Effector memory CD4-positive, alpha-beta T cell (primary cell): ENCODE data around the gene NUDC.

Source experiments
- DNase-seq, 3 donors: peaks; one replicate each; pipeline ENCODE4 v3.0.0-alpha.2; 2020
- H3K27ac ChIP-seq: 2 replicates; pipeline ENCODE4 v1.7.0; 2013; ENCODE audit warnings: mild to moderate bottlenecking, low read length, moderate library complexity; ENCODE audit not compliant: insufficient read depth, poor library complexity, severe bottlenecking
- H3K27me3 ChIP-seq: replicated peaks from 2 replicates; pipeline ENCODE4 v1.7.0; 2013; ENCODE audit warnings: mild to moderate bottlenecking, low read length; ENCODE audit not compliant: insufficient read depth, control insufficient read depth, poor library complexity, severe bottlenecking
- H3K36me3 ChIP-seq: 2 replicates; pipeline ENCODE4 v1.7.0; 2013; ENCODE audit warnings: mild to moderate bottlenecking, low read length, moderate library complexity; ENCODE audit not compliant: control insufficient read depth, insufficient read depth
- H3K4me1 ChIP-seq: 2 replicates; pipeline ENCODE4 v1.7.0; 2013; ENCODE audit warnings: low read length, mild to moderate bottlenecking; ENCODE audit not compliant: control insufficient read depth, insufficient read depth, poor library complexity, severe bottlenecking
- H3K4me3 ChIP-seq: 2 replicates; pipeline ENCODE4 v1.7.0; 2013; ENCODE audit warnings: low read length, low read depth, mild to moderate bottlenecking; ENCODE audit not compliant: insufficient read depth, poor library complexity, severe bottlenecking
- H3K9me3 ChIP-seq: 2 replicates; pipeline ENCODE4 v1.7.0; 2013; ENCODE audit warnings: mild to moderate bottlenecking, low read length, moderate library complexity; ENCODE audit not compliant: control insufficient read depth

The NUDC gene

DNA sequence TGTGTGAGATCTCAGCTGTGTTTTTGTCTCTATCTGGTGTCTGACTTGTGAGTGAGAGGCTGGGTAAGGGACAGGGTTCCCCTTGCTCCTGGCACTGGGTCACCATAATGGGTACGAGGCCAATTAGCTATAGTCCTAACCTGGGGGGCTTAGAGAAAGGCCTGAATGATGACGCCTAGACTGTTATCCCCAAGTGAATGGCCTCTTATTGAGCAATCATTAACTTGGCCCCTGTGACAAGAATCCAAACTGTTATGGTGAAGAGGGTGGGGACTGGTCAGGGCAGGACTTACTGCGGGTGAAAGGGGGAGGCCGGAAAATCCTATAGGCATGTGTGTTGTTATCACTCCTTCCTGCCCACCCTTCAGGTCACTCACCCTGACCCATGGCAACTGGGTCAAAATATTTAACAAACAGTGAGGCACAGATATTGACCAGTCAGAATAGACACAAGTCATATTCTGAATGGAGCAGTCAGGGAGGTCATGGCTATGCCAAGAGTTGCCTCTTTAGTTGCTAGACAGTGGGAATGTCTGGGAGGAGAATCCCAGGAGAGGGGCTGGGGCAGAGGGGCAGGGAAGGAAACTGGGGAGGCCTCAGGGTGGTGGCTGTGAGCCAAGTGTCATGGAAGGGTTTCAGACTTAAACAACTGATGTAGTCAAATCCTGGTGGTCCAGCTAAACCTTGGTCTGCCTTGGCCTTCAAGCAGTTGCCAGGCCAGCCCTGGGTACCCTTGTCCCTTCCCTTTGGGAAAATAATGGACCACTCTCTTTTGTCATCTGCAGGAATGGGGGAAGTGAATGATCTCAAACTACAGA is 11.0 kb upstream of the NUDC start:
- H3K4me1 ChIP-seq: no peaks in the 10 kb centered on the region
- no peak for DNase-seq
- H3K36me3 ChIP-seq: no peaks in the 10 kb centered on the region
- H3K4me3 ChIP-seq: no peak overlapping the region
- no peaks in the 10 kb centered on the region for H3K9me3 ChIP-seq
- H3K27me3 ChIP-seq: no peaks in the 10 kb centered on the region
- H3K27ac ChIP-seq: no peak overlapping the region

- no peaks in the 10 kb centered on the region for H3K4me1 ChIP-seq
- no peak for DNase-seq
These were observed 10.0 kb upstream of the NUDC start for GRCh38 chr1:26911399-26912146.

GRCh38 chr1:26912147-26912490 is 9.4 kb upstream of the NUDC start:
- Histone ChIP-seq H3K4me1 (no peaks in the 10 kb centered on the region), H3K27ac (no peak overlapping the region), H3K4me3 (no peak overlapping the region), H3K27me3 (no peaks in the 10 kb centered on the region), H3K9me3 (no peaks in the 10 kb centered on the region), H3K36me3 (no peaks in the 10 kb centered on the region)
- no peak for DNase-seq

More at GRCh38 chr1:26911399-26912146, 10.0 kb upstream of the NUDC start:
- Histone ChIP-seq H3K4me3 (no peak overlapping the region), H3K27ac (no peak overlapping the region), H3K27me3 (no peaks in the 10 kb centered on the region), H3K9me3 (no peaks in the 10 kb centered on the region), H3K36me3 (no peaks in the 10 kb centered on the region)

DNA sequence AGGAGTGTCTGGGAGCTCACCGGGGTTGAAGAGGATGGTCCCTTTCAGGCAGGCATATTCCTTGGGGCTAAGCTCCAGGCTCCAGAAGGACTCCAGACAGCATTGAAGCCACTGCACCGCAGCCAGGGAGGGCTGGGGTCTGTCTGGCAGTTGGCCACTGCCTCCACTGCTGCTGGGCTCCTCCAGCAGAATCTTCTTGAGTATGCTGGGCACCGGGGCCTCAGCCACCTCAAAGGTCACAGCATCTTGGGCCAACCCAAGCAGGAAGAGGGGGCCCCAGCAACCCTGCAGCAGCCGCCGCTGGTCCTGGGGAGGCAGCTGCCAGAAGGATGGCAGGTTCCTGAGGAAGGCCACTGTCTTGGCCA is 8.2 kb upstream of the NUDC start:
- Histone ChIP-seq H3K9me3 (no peaks in the 10 kb centered on the region), H3K36me3 (no peaks in the 10 kb centered on the region), H3K4me1 (no peaks in the 10 kb centered on the region), H3K27ac (no peak overlapping the region), H3K27me3 (no peaks in the 10 kb centered on the region), H3K4me3 (no peak overlapping the region)
- no peak for DNase-seq

DNA sequence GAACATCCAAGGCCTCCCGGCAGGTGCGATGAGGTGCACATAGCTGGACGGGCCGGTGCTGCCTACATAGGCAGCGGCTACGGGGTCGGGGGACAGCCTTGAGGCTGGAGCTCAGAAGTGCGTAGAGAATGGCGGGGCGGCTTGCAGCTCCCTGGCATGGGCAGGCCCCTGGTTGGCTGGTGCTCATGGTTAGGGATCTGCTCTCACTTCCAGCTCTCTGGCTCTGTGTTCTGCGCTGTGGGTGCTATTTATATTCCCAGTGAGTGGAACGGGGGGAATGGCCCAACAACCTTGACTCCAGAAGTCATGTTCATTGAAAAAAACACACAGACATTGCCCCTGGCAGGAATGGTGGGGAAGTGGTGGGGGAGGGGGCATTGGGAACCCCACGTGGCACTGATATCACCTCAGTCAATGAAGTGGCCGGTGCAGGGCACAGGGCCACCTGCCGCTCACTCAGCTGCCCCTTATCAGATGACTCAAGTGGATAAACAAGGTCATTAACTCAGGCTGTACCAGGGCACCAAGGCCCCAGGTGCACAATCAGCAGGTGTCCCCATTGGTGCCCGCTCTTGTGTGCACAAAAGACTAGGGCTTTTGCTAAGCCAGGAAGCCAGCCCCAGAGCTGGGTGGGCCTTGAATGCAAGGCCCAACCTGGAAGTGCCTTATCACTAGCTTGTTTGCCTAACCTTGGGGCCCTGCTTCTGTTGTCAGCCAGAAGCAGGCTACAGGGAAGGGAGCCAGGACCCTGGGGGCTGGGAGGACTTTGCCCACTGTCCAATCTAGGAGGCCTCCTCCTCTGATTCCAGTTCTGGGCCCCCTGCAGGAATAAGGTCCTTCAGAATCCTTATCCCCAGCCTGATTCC is 7.6 kb upstream of the NUDC start, which contains the start of gene NR0B2:
Gene NR0B2, minus strand, starts transcription at position 222 of the 866 bp plus-strand sequence. Its CDS starts 35 bp downstream, at position 187.
- Histone ChIP-seq H3K4me1 (no peaks in the 10 kb centered on the region), H3K36me3 (no peaks in the 10 kb centered on the region), H3K9me3 (no peaks in the 10 kb centered on the region), H3K27ac (no peak within 1 kb of the TSS), H3K4me3 (no peak within 1 kb of the TSS), H3K27me3 (no peaks in the 10 kb centered on the region)
- no peak for DNase-seq

DNA sequence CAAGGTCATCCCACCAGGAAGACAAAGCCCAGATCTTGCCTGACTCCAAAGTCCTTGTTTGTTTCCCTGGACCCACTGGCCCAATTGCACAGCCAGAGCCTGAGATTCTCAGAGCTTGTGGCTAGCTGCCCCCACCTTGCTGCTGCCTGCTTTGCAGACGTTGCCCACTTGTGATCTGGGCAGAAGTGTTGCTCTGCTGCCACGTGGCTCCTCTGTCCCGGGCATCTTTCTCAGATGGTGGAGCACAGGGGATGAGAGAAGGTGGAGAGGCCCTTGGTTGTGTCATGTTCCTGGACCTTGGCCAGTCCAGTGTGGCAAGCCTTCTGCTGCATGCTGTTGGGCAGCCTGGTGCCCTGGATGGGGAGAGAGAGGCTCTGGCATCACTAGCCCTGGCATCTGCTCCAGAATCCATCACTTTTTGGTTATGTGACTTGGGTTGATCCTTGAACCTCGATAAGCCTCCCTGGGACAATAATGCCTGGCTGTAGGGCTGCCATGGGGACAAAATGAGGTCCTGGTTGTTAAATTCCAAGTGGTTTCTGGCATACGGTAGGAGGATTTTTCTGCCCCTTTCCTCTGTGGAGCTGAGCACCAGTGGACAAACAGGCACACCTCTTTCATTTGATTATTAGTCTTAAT is 6.2 kb upstream of the NUDC start:
- no peak overlapping the region for H3K27ac ChIP-seq
- H3K9me3 ChIP-seq: no peaks in the 10 kb centered on the region
- no peaks in the 10 kb centered on the region for H3K27me3 ChIP-seq
- no peaks in the 10 kb centered on the region for H3K4me1 ChIP-seq
- DNase-seq: no peak
- no peaks in the 10 kb centered on the region for H3K36me3 ChIP-seq
- no peak overlapping the region for H3K4me3 ChIP-seq

GRCh38 chr1:26921126-26921539 is 410 bp upstream of the NUDC start:
- no peak for DNase-seq
- no peaks in the 10 kb centered on the region for H3K9me3 ChIP-seq
- peaks cover 9% of the 10 kb centered on the region for H3K36me3 ChIP-seq
- peak overlapping the region; percentile 83 for H3K4me3 ChIP-seq
- H3K4me1 ChIP-seq: peaks cover 6% of the 10 kb centered on the region
- H3K27me3 ChIP-seq: no peaks in the 10 kb centered on the region
- peak overlapping the region; percentile 89 for H3K27ac ChIP-seq

GRCh38 chr1:26922431-26922729 is 837 bp downstream of the NUDC start:
- peaks cover 15% of the 10 kb centered on the region for H3K36me3 ChIP-seq
- no peaks in the 10 kb centered on the region for H3K27me3 ChIP-seq
- no peak for DNase-seq
- H3K4me3 ChIP-seq: peak overlapping the region; percentile 83
- H3K27ac ChIP-seq: peak overlapping the region; percentile 89
- no peaks in the 10 kb centered on the region for H3K9me3 ChIP-seq
- peaks cover 6% of the 10 kb centered on the region for H3K4me1 ChIP-seq

DNA sequence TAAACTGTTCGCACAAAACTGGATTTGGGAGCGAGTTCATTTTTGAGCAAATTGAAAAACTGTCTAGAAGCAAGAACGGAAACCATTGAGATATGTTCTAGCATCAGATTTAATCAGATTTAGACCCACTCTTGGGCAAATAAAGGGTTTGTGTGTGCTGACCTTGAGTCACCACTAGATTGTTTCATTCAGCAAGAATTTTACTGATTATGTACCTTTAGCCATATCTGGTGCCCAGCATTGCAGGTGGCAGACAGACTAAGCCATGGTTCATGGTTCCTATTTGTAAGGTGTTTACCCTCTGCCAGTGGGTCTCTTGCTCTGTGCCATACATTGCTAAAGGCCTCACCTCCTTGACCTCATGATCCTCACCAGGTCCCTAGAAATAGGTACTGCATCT is 1.4 kb downstream of the NUDC start:
- DNase-seq: no peak
- Histone ChIP-seq H3K4me1 (peaks cover 6% of the 10 kb centered on the region), H3K4me3 (no peak overlapping the region), H3K36me3 (peaks cover 20% of the 10 kb centered on the region), H3K27me3 (no peaks in the 10 kb centered on the region), H3K9me3 (no peaks in the 10 kb centered on the region), H3K27ac (peak overlapping the region; percentile 89)
